Stimulated activated CD4-positive, alpha-beta T cell treated with anti-CD3 and anti-CD28 coated beads, Interleukin-4, amount 100 ng/mL, for 48 hours (primary cell): ENCODE measurements around the gene SETD2.
"Not testable (repeated sequence)": the region's sequence is repeated elsewhere in the genome, so short reads cannot be mapped to it uniquely, and the experiment has no call there.

Source experiments
- DNase-seq, 2 donors: peaks; one replicate each; pipeline ENCODE4 v3.0.0-alpha.2; 2020; ENCODE audit warnings: low read depth in 2 of 2

SETD2 gene

DNA sequence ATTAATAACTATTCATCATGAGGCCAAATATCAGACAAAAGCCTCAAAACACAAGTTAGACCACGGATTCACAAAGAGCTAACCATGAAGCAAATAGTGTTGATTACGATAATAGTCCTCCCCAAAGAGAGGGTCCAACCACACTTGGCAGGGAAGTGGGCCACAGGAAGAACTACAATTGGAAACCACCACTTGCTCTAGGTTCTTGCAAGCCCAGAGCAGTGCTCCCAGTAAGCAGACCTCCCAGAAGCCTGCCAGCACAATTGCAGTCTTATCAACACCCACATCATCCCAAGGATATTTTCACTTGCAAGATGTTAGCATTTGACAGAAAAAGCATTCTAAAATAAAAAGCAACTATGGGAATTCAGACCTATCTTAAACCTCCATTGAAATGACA lies 11.3 kb downstream of the SETD2 start:
- DNase-seq: no peak

DNA sequence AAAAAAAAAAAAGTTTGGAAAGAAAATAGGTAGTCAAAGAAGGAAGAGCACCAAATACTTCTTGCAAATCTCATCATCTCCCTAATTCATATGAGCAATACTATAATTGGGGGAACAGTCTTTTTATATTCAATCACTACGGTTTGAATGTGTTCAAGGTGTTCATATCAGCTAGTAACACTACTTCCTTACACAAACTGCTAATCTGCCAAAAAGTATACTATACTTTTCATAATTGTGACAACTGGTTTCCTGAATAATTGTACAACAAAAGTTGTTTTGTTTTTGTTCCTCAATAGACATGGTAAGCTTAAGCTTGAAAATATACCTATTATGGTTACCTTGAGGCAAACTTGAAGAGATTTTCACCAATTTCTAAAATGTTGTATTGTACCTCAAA lies 12.1 kb downstream of the SETD2 start:
- DNase-seq: no peak

DNA sequence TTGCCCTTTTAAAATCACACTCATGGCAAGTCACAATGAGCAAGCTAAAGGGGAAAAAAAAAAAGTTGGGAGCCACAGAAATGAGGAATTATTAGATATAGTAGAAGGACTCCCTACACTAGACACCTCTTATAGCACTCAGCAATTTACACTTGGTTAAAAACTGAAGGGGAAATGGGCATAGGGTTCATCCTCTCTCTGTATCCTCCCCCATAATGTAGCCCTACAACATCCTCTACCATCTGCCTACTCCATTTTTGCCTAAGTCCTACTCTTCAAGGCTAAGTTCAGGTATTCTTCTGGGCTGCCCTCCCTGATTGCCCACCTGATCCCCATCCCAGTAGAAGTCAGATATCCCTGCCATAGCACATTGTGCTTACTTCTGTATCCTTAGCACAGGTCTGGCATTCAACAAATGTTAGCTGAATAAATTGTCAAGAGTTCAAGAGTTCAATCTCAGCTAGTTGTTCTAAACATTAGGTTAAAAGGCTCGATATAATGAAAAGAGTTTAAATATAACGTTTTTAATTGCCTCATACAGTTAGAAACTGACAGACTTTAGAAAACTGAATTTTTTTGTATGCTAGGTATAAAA lies 14.5 kb downstream of the SETD2 start:
- DNase-seq: no peak

DNA sequence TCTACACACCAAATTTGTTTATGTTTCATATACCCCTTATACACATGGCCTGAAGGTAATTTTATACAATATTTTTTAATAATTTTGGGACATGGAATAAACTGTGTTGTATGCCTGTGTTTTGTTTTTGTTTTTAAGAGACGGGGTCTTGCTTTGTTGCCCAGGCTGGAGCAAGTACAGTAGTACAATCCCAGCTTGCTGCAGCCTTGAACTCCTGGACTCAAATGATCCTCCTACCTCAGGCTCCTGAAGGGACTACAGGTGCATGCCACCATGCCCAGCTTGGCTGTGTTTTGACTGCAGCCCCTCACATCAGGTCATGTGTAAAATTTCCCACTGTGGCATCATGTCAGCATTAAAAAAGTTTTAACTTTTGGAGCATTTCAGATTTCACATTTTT lies 18.6 kb downstream of the SETD2 start:
- no peak for DNase-seq

DNA sequence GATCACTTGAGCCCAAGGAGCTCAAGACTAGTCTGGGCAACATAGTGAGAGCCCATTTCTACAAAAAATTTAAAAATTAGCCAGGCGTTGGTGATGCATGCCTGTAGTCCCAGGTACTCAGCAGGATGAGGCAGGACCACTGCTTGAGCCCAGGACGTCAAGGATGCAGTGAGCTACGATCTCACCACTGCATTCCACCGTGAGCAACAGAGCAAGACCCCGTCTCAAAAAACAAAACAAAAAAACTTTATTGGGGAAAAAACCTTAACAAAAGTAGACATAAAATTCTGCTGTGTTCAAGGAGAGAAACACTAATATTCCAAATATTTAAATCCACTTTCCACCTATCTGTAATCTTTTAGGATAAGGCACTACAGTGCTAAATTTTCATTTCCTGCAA lies 20.8 kb downstream of the SETD2 start:
- no peak for DNase-seq

DNA sequence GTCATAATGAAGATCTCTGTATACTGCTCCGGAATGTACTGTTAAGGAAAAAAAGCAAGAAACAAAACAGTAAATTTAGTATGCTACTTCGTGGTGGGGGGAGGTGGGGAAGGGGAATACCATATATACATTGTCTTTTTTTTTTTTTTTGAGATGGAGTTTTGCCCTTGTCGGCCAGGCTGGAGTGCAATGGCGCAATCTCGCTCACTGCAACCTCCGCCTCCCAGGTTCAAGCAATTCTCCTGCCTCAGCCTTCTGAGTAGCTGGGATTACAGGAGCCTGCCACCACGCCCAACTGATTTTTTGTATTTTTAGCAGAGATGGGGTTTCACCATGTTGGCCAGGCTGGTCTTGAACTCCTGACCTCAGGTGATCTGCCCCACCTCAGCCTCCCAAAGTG lies 21.4 kb downstream of the SETD2 start:
- not testable (repeated sequence) for DNase-seq

DNA sequence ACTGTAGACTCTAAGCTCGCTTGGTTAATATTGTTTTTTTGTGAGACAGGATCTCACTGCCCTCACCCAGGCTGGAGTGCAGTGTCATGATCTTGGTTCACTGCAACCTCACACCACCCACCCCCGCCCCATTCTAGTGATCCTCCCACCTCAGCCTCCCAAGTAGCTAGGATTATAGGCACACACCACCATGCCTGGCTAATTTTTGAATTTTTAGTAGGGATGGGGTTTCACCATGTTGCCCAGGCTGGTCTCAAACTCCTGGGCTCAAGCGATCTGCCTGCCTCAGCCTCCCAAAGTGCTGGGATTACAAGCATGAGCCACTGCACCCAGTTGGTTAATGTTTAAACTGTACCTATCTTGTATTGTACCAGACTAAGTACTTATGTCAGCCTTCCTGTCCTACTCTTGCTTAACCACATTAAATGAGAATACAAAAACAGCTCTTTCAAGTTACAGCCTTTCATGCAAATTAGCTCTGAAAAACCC lies 22.9 kb downstream of the SETD2 start:
- DNase-seq: not testable (repeated sequence)

DNA sequence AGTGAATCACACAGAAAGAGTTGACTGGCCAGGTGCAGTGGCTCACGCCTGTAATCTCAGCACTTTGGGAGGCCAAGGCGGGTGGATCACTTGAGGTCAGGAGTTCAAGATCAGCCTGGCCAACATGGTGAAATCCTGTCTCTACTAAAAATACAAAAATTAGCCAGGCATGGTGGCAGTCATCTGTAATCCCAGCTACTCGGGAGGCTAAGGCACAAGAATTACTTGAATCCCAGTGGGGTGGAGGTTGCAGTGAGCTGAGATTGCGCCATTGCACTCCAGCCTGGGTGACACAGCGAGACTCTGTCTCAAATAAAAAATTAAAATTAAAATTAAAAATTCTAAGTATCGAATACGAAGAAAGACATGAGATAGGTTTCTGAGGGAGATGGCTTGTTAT lies 23.4 kb downstream of the SETD2 start:
- not testable (repeated sequence) for DNase-seq

DNA sequence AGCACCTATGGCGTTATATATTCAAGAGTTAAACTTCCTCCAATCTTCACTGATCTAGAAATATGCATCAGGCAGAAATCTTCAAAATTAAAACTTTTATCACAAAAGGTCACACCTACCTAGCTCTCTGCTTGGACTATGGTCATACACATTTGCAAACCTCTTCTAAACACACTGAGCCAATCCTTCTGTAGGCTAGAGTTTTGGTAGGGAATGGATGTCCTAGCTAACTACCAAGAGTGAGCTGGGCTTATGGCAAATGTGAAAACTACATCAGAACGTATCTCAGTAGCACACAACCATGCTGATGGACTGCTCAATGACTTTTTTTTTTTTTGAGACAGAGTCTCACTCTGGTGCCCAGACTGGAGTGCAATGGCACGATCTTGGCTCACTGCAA lies 29.6 kb downstream of the SETD2 start:
- DNase-seq: no peak

DNA sequence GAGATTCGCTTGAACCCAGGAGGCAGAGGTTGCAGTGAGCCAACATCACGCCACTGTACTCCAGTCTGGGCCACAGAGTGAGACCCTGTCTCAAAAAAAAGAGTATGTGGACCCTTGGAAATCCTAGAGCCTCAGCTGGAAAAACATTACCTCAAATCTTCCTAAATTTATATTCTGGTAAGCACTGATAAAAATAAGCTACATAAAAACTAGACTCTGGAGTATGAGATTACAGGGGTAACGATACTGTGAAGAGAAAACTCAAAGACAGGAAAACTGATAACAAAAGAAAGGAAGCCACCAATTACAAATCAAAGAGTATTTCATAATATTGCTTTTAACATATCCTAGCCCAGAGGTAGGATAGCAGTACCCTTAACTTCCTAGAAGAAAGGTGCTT lies 30.3 kb downstream of the SETD2 start:
- DNase-seq: no peak

DNA sequence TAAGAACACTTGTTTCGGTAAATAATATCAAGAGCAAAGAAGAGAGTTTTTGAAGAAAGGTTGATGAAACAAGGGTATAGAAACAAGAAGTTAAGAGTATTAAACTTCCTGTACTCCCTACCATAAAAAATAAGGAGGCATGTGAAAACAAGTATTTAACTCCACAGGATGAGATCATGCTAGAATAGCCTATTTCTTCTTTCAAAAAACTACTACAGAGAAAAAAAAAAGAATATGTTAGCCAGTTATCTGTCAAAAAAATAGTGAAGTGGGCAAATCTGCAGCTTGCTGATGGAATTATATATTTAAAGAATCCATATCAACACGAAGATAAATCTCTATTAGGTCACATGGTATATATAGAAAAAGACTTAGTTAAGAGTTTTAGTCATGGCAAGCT lies 33.4 kb downstream of the SETD2 start:
- no peak for DNase-seq

DNA sequence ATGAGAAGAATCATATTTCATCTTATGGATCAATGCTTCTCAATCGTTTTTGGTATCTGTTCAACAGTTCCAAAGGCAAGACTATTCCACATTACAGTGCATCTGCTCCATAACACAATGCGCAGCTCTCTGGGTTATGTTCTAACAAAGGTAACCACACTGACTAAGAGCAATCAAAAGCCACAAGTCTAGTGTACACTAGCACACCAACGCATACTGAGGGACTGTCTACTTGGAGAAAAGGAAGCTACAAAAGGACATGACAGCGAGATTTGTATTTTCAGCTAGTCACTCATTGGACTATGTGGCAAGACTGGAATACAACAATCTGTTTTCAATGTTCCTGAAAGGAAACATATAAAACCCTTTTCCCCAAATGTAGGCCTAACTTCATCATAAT lies 35.8 kb downstream of the SETD2 start:
- DNase-seq: no peak

DNA sequence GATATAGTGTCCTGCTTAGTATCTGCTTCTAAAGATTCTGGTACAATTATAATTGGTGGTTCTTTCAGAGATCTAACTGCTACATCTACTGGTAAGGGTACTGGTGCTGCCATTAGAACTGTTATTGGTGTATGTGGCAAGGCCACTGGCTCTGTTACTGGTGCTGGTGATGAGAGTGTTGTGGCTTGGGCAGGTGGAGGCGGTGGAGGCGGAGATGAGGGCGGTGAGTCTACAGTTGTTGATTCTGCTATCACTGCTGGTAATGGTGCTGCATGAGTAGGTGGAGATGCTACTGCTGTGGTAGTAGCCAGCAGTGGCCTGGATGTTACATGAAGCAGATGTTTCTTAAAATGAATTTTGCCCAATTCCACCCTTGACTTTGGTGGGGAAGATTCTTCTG lies 40.1 kb downstream of the SETD2 start:
- DNase-seq: no peak

DNA sequence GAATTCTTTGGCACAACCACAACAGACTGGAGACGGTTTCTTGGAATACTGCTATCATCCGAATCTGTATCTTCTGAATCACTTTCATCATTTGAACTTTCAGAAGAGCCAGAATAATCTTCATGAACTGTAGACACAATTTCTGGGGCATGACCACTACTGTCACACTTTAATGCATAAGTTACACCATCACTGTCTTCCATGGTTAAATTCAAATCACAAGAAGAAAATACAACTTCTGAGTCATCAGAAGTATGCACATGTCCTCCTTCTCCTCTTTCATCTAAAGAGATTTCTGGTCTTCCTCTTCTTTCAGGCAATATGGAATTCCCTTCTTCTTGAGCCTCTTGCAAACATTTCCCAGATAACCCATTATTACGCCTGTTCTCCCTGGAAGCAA lies 42.5 kb downstream of the SETD2 start:
- DNase-seq: no peak

DNA sequence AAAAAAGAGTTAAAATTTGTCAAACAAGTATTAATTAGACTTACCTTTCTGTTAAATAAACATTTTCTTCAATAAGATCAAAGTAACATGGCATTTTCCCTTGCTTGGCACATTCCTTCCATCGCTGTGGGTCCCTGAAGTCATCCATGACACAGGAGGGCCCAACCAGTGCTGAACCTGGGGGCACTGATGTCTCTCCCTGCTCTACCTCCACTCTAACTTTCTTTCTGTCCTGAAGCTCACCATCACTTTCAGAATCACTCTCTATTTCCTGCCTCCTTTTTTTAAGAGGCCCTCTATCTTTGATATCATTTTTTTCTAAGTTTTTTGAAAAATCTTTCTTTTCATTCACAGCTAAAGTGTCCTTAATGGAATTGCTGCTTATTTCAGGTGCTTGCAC lies 43.8 kb downstream of the SETD2 start:
- no peak for DNase-seq

DNA sequence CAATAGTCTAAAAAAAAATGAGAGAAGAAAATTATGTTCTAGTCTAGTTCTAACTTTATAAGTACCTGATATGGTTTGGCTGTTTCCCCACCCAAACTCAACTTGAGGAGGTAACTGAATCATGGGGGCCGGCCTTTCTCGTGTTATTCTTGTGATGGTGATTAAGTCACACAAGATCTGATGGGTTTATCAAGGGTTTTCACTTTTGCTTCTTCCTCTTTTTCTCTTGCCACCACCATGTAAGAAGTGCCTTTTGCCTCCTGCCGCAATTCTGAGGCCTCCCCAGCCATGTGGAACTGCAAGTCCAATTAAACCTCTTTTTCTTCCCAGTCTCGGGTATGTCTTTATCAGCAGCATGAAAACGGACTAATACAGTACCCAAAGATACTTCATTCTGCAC lies 44.5 kb downstream of the SETD2 start:
- DNase-seq: not testable (repeated sequence)

DNA sequence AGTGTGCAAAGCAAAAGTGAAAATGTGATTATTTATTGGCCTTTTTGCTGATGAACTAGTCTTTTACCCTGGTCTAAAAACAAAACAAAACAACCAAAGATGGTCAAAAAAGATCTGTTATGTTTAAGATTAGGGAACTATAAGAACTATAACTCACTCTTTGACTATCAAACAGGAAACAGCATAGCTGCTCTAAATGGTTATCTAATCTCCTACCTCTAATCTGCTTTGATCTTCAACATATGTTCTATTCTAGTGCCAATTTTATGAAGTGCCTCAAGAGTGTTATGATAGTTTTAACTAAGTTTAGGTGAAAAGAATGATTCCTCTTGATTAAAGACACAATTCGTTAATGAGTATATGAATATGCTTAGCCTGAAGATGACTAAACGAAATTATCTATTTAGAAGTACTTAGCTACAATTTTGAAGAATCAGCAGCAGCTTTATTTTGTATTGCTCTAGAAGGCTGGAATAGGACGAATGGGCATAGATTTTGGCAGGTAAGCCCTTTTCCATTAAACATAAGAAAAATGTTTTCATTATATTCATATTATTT lies 46.0 kb downstream of the SETD2 start:
- DNase-seq: no peak

DNA sequence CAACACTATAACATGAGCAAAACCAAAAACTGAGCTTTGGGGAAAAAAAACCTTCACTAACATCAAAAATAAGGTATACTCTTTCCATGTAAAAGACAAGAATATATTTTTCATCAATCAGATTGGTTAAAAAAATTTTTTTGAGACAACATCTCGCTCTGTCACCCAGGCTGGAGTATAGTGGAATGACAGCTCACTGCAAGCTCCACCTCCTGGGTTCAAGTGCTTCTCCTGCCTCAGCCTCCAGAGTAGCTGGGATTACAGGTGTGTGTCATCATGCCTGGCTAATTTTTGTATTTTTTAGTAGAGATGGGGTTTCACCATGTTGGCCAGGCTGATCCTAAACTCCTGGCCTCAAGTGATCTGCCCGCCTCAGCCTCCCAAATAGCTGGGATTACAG lies 48.4 kb downstream of the SETD2 start:
- DNase-seq: not testable (repeated sequence)

DNA sequence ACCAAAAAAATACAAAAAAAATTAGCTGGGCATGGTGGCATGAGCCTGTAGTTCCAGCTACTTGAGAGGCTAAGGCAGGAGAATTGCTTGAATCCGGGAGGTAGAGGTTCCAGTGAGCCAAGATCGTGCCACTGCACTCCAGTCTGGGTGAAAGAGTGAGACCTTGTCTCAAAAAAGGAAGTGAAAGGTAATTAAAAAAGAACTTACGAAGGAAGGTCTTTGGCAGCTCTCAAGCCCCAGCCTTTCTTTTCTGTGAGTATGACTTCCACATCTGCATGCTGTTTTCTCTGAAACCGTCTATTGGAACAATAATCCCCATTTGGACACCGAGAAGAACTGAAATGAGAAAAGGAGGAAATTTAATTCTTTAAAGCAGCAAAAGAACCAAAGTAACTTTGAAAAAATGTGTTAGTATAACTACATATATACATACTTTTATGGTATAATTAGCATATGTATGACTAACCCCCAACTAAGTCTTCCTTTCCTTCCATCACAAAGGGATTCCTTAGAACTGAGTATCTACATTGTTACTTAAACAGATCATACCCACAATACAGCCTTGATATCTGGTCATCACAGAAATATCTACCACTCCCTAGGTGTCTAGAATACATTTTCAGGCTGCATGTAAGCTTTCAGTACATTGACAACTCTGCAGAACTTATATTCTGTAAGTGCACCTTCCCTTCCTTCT lies 50.1 kb downstream of the SETD2 start:
- DNase-seq: no peak

DNA sequence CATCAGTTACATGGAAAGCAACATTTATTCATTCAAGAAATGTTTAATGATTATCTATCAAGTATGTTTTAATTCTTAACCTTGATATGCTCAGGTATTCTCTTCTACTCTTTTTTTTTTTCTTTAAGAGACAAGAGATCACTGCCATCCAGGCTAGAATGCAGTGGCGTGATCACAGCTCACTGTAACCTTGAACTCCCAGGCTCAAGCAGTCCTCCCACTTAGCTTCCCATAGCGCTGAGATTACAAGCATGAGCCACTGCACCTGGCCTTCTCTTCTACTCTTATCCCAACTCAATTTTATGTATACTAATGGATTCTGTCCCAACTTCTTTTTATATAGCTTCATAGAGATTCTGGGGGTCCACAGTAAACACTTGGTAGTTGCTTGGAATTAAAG lies 50.9 kb downstream of the SETD2 start:
- no peak for DNase-seq

DNA sequence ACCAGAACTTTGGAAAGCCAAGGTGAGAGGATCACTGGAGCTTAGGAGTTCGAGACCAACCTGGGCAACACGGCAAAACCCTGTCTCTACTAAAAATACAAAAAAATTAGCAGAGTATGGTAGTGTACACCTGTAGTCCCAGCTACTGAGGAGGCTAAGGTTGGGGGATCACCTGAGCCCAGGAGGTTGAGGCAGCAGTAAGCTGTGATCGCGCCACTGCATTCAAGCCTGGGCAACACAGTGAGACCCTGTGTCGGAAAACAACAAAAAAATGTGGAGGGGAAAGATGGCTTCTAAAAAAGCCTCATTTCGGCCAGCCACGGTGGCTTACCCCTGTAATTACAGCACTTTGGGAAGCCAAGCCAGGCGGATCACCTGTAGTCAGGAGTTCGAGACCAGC lies 54.5 kb downstream of the SETD2 start:
- no peak for DNase-seq

DNA sequence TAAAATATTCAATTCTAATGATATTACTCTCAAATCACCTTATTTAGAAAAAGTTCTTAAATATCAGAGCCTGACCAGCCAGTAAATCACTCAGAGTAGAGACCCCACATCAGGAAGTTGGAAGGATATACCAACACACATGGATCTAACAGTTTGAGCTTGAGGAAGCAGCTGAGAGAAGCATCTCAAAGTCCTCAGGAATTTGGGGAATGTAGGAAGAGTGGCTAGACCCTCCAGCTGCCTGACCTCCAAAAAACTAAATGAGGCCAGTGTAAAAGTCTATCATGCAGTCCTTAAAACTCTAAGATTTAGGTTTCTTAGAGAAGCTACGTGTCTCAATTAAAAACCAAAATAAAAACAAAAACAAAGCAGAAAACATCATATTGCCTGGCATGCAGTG lies 55.4 kb downstream of the SETD2 start:
- no peak for DNase-seq

DNA sequence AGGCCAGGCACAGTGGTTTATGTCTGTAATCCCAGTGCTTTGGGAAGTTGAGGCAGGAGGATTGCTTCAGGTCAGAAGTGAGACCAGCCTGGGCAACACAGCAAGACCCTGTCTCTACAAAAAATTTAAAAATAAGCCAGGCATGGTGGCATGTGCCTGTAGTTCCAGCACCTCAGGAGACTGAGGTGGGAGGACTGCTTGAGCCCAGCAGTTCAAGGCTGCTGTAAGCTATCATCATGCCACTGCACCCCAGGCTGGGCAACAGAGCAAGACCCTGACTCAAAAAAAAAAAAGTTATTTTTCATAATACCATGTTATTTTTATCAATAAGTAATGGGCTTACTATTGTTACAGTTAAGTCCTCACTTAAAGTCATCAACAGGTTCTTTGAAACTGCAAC lies 59.7 kb downstream of the SETD2 start:
- DNase-seq: no peak

DNA sequence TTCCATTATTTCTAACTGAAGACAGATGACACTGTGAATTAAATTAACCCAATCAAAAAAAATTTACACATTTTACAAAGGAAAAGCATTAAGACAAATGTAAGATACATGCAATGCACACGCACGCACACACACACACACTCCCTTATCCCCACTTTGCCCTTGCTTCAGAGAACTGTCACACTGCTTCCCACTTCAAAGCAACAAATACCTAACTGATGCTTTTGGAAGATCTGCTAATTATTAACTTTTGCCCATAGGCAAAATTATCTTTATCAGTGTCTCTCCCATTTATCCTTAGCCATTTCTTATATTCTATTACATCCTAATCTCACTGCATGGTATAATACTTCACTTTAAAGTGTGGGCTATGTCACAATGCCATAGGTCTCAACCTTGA lies 60.3 kb downstream of the SETD2 start:
- no peak for DNase-seq
